ENCODE results near the gene MIA2. TPM values are rescaled to one million over a fixed set of nuclear protein-coding genes. Genes with fewer than 3 reads are reported as not detected.
A peak's percentile ranks its signal among the peaks of the same experiment; 100 is the strongest.

The MIA2 gene
- total and polyA plus RNA-seq, 4 donors = 39.2 to 106 (median 56.4) TPM

DNA sequence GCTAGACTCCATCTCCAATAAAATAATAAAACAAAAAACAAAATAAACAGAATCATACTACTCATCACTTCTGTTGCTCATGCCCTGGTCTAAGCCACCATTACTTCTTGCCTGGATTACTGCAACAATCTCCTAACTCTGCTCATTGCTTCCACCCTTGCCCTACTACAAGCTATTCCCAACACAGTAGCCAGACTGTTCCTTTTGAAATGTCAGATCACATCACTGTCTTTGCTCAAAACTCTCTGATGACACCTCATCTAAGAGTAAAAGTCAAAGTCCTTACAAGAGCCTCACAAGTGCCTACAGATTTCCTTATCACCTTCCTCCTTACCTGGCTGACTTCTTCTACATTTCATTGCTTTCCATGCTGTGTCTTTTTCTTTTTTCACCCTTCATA, 188.5 kb downstream of the MIA2 start (continued):
- TF ChIP-seq, protein P1, sequence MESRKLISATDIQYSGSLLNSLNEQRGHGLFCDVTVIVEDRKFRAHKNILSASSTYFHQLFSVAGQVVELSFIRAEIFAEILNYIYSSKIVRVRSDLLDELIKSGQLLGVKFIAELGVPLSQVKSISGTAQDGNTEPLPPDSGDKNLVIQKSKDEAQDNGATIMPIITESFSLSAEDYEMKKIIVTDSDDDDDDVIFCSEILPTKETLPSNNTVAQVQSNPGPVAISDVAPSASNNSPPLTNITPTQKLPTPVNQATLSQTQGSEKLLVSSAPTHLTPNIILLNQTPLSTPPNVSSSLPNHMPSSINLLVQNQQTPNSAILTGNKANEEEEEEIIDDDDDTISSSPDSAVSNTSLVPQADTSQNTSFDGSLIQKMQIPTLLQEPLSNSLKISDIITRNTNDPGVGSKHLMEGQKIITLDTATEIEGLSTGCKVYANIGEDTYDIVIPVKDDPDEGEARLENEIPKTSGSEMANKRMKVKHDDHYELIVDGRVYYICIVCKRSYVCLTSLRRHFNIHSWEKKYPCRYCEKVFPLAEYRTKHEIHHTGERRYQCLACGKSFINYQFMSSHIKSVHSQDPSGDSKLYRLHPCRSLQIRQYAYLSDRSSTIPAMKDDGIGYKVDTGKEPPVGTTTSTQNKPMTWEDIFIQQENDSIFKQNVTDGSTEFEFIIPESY (IDR thresholded peaks at IDR 0.05) = no peak
- no peak for TF ChIP-seq NR2F2 (IDR thresholded peaks at IDR 0.05)
- no peak for TF ChIP-seq HNF4A (conservative IDR thresholded peaks at IDR 0.05)
- TF ChIP-seq, protein P2, sequence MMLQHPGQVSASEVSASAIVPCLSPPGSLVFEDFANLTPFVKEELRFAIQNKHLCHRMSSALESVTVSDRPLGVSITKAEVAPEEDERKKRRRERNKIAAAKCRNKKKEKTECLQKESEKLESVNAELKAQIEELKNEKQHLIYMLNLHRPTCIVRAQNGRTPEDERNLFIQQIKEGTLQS (IDR thresholded peaks at IDR 0.05) = no peak
- no peak for TF ChIP-seq RAD21 (IDR thresholded peaks at IDR 0.05)
- no peak for TF ChIP-seq JUND (IDR thresholded peaks at IDR 0.05)
- TF ChIP-seq SP1 (IDR thresholded peaks at IDR 0.05) = no peak

DNA sequence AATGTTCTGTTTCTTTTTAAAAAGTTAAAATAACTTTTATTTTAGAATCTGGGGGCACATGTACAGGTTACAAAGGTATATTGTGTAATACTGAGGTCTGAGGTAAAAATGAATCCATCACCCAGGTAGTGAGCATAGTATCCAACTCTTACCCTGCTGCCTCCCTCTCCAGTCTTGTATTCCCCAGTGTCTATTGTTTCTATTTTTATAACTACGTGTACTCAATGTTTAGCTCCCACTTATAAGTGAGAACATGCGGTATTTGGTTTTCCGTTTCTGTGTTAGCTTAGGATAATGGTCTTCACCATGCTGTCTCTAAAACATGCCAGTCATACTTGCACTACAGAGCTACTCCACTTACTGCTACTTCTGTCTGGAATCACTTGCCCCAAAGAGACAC, 190.1 kb downstream of the MIA2 start:
- Histone ChIP-seq H3K4me3 (ENCODE audit: low read depth in 1 of 3, low read length in 3 of 3) (no peak overlapping the region), H3K9me3 (ENCODE audit: control insufficient read depth in 4 of 4, low read length in 3 of 4) (no peaks in the 10 kb centered on the region), H3K4me1 (ENCODE audit: control insufficient read depth in 4 of 4, insufficient read depth in 4 of 4, low read length in 3 of 4) (peaks cover 0 to 20% (median 11%) of the 10 kb centered on the region in 4 donors), H3K36me3 (ENCODE audit: control insufficient read depth in 4 of 4, insufficient read depth in 3 of 4, low read depth in 1 of 4, low read length in 3 of 4) (no peaks in the 10 kb centered on the region), H3K27ac (ENCODE audit: low read depth in 1 of 2, low read length in 2 of 2) (no peak overlapping the region), H3K27me3 (ENCODE audit: control insufficient read depth in 4 of 4, insufficient read depth in 4 of 4, low read length in 3 of 4) (no peaks in the 10 kb centered on the region), H3K9ac (ENCODE audit: low read depth in 1 of 2, low read length in 2 of 2) (no peak overlapping the region)
- no peak for TF ChIP-seq HNF4A (conservative IDR thresholded peaks at IDR 0.05)
- 95% methylated on average over 3 of the region's 3 CpGs for WGBS
- DNase-seq (ENCODE audit: low spot score) = no peak

DNA sequence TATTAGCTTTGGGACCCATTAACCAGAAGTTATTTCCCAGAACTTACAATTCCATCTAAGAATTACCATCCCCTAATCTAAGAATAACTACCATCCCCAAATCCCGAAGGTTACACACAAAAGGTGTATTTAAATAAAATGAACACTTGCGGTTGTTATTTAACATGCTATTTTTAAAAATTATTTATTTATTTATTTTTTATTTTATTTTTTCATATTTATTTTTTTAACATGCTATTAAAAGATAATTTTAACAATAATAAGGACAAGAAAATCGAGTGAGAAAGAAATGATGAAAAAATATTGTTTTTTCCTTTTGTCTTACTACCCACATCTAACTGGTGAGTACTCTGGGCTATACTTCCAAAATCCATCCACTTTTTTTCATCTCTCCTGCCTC, 192.2 kb downstream of the MIA2 start:
- peaks cover 2 to 33% (median 21%) of the 10 kb centered on the region in 4 donors for H3K4me1 ChIP-seq (ENCODE audit: control insufficient read depth in 4 of 4, insufficient read depth in 4 of 4, low read length in 3 of 4)
- 92% methylated on average over 3 of the region's 3 CpGs for WGBS

DNA sequence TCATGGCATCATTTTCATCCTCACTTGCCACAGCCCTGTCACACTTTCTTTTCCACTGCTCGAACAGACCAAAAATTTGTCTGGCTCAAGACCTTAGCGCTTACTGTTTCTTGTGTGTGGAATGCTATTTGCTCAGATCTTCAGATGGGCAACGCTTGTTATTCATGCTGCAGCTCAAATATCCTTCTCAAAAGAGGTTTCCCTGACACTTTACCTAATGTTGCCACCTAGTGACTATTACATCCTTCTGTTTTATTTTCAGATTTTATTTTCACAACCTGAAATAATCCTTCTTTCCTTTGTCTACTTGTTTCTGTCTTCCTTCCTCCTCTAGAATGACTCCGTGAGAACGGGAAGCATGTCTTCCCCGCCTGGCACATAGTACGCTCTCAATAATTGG, 192.9 kb downstream of the MIA2 start:
- Histone ChIP-seq H3K27ac (ENCODE audit: low read depth in 1 of 2, low read length in 2 of 2) (no peak overlapping the region), H3K27me3 (ENCODE audit: control insufficient read depth in 4 of 4, insufficient read depth in 4 of 4, low read length in 3 of 4) (no peaks in the 10 kb centered on the region), H3K4me1 (ENCODE audit: control insufficient read depth in 4 of 4, insufficient read depth in 4 of 4, low read length in 3 of 4) (peaks cover 2 to 39% (median 24%) of the 10 kb centered on the region in 4 donors), H3K9ac (ENCODE audit: low read depth in 1 of 2, low read length in 2 of 2) (peak overlapping the region in 1 of 2 donors; percentile 3), H3K9me3 (ENCODE audit: control insufficient read depth in 4 of 4, low read length in 3 of 4) (no peaks in the 10 kb centered on the region), H3K4me3 (ENCODE audit: low read depth in 1 of 3, low read length in 3 of 3) (no peak overlapping the region), H3K36me3 (ENCODE audit: control insufficient read depth in 4 of 4, insufficient read depth in 3 of 4, low read depth in 1 of 4, low read length in 3 of 4) (no peaks in the 10 kb centered on the region)
- DNase-seq (ENCODE audit: low spot score) = no peak
- 44% methylated on average over 7 of the region's 7 CpGs for WGBS
- TF ChIP-seq HNF4A (conservative IDR thresholded peaks at IDR 0.05) (no peak), RAD21 (IDR thresholded peaks at IDR 0.05) (peak; percentile 74 to 76), GABPA (IDR thresholded peaks at IDR 0.05 in 1 of 2, conservative IDR thresholded peaks at IDR 0.05 in 1 of 2) (no peak), RXRA (IDR thresholded peaks at IDR 0.05) (no peak), FOXA1 (IDR thresholded peaks at IDR 0.05) (no peak), EGR1 (IDR thresholded peaks at IDR 0.05; ENCODE audit: low read depth in 2 of 2) (no peak)
- TF ChIP-seq, protein P3, sequence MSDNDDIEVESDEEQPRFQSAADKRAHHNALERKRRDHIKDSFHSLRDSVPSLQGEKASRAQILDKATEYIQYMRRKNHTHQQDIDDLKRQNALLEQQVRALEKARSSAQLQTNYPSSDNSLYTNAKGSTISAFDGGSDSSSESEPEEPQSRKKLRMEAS (IDR thresholded peaks at IDR 0.05) = no peak
- TF ChIP-seq, protein P4, sequence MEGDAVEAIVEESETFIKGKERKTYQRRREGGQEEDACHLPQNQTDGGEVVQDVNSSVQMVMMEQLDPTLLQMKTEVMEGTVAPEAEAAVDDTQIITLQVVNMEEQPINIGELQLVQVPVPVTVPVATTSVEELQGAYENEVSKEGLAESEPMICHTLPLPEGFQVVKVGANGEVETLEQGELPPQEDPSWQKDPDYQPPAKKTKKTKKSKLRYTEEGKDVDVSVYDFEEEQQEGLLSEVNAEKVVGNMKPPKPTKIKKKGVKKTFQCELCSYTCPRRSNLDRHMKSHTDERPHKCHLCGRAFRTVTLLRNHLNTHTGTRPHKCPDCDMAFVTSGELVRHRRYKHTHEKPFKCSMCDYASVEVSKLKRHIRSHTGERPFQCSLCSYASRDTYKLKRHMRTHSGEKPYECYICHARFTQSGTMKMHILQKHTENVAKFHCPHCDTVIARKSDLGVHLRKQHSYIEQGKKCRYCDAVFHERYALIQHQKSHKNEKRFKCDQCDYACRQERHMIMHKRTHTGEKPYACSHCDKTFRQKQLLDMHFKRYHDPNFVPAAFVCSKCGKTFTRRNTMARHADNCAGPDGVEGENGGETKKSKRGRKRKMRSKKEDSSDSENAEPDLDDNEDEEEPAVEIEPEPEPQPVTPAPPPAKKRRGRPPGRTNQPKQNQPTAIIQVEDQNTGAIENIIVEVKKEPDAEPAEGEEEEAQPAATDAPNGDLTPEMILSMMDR (IDR thresholded peaks at IDR 0.05; ENCODE audit: low read depth, low read length, missing input control) = peak; percentile 26

More for the DNA sequence above, 192.2 kb downstream of the MIA2 start:
- no peak overlapping the region for H3K4me3 ChIP-seq (ENCODE audit: low read depth in 1 of 3, low read length in 3 of 3)
- H3K9me3 ChIP-seq (ENCODE audit: control insufficient read depth in 4 of 4, low read length in 3 of 4) = no peaks in the 10 kb centered on the region
- H3K9ac ChIP-seq (ENCODE audit: low read depth in 1 of 2, low read length in 2 of 2) = no peak overlapping the region
- no peak for DNase-seq (ENCODE audit: low spot score)
- H3K27me3 ChIP-seq (ENCODE audit: control insufficient read depth in 4 of 4, insufficient read depth in 4 of 4, low read length in 3 of 4) = no peaks in the 10 kb centered on the region
- H3K27ac ChIP-seq (ENCODE audit: low read depth in 1 of 2, low read length in 2 of 2) = no peak overlapping the region
- no peak for TF ChIP-seq FOXA2 (IDR thresholded peaks at IDR 0.05)
- TF ChIP-seq, protein P1 (IDR thresholded peaks at IDR 0.05) = no peak
- TF ChIP-seq HNF4G (IDR thresholded peaks at IDR 0.05) = no peak
- TF ChIP-seq, protein P2 (IDR thresholded peaks at IDR 0.05) = no peak
- TF ChIP-seq EGR1 (IDR thresholded peaks at IDR 0.05; ENCODE audit: low read depth in 2 of 2) = no peak
- TF ChIP-seq FOXA1 (IDR thresholded peaks at IDR 0.05) = no peak
- TF ChIP-seq HNF4A (conservative IDR thresholded peaks at IDR 0.05) = no peak
- H3K36me3 ChIP-seq (ENCODE audit: control insufficient read depth in 4 of 4, insufficient read depth in 3 of 4, low read depth in 1 of 4, low read length in 3 of 4) = no peaks in the 10 kb centered on the region

Data from liver (tissue), 9 donors.